ENCODE data around the gene CDKN1C.

Gene CDKN1C

DNA sequence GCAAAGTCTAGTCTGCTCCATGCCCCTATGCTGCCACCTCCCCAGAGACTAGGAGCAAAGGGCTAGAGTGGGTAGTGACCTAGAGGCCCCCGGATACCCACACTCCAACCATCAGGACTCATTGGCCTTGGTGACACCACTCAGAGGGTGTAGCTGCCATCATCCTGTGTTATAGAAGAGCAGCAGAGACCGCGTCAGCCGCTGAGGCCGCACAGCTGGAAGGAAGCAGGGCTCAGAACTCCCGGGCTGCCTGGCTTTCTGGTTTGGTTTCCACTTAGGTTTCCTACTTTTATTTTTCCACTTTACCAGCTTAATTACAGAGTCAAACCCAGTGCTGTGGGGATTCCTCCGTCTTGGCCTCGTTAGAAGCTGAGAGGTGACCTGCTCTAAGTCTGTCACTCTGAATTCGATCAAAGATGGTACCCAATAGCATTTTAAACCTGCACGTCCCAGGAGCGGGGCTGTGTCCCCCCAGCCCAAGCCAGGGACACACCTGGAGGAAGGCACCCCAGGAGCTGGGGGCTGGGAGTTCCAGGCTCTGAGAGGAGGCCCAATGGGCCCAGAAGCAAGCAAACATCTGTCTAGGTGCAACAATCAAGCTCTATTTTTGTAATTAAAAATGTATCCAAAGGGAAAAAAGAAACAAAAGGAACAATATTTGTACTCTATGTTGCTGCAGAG, 2.1 kb upstream of the CDKN1C start:
- no peak for DNase-seq

DNA sequence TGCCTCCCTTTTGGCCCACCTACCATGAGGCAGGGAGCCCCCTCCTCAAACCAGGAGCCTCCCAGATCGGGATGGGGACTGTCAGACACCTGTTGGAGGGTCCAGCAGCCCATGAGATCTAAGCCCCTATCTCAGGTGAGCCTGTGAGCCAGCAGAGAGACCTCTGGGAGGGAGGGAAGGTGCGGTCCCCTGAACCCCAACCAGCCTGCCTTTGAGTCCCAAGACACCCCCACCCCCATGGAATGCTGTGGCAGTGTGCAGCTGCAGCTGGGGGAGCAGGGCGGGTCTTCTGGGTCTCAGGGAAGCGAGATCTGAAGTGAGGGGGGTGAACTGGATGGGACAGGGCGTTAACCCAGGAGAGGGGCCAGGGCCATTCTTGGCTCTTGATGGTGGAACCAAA, 1.4 kb upstream of the CDKN1C start:
- DNase-seq, result no peak

DNA sequence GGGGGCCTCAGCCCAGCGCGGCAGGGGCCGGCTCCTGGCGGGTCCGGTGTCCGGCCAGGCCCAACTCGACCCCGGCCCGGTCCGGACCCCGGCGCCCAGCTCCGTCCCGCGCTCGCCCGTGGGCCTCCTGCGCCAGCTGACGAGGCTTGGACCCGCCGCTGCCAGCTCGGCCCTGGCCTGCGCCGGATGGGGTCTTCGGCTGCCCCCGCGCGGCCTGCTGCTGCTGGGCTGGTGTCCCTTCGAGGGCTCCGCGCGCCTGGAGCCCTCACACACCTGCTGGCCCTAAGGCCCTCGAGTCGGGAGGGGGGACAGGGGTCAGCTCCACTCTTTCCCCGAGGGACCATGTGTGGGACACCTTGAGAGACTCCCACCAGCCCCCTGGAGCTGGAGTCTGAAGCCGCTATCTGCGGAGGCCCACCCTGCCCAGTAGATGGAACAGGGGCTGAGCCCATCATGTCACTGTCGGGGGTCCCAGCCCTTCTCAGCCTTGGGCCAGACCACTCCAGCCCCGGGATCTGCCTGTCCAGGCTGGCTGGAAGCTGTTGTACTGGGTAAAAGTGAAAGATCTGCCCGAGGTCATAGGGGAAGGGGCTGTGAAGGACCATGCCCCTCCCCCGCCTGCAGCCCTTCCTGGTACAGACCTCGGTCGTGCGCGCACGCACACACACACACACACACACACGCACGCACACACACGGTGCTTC, 768 bp upstream of the CDKN1C start:
- no peak for DNase-seq

DNA sequence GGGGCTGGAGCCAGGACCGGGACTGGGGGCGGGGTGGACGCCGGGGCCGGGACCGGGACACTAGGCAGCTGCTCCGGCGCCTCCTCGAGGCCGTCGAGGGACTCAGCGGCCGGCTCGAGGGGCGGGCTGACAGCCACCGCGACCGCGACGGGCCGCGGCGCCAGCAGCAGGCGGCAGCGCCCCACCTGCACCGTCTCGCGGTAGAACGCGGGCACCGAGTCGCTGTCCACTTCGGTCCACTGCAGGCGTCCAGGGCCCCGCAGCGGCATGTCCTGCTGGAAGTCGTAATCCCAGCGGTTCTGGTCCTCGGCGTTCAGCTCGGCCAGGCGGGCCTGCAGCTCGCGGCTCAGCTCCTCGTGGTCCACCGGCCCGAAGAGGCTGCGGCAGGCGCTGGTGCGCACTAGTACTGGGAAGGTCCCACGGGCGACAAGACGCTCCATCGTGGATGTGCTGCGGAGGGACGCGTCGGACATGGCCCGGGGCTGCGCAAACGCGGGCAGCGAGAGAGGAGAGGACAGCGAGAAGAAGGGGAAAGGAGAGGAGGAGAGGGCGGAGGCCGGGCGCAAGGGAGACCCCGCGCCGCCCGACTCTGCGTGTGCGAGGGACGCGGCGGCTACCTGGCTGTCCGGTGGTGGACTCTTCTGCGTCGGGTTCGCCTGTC, 428 bp downstream of the CDKN1C start:
- no peak for DNase-seq

DNA sequence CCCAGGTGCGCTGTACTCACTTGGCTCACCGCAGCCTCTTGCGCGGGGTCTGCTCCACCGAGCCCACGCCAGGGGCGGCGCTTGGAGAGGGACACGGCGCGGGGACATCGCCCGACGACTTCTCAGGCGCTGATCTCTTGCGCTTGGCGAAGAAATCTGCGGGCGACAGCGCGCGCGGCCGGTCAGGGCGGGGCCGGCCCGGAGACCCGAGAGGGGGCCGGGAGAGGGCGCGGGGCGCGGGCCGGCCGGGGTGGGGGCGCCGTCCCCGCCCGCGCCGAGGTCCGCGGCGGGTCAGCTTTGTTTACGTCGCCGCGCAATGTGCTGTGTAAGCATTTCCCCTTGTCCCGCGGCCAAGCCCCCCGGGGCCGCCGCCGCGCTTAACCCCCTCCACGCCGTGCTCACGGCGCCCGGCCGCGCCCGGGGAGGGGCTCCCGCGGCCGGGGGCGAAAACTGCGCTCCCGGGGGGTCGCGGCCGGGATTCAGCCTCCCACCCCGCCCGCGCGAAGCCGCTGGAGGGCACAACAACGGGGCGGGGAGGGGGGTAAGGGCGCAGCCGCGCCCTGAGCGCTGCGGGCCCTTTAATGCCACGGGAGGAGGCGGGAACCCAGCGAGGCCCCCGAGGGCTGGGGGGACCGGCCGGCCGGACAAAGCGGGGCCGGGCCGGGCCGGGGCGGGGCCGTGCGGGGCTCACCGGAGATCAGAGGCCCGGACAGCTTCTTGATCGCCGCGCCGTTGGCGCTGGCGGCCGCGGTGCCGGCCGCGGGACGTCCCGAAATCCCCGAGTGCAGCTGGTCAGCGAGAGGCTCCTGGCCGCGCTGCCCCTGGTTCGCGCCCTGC, 1.4 kb downstream of the CDKN1C start:
- DNase-seq, result no peak

DNA sequence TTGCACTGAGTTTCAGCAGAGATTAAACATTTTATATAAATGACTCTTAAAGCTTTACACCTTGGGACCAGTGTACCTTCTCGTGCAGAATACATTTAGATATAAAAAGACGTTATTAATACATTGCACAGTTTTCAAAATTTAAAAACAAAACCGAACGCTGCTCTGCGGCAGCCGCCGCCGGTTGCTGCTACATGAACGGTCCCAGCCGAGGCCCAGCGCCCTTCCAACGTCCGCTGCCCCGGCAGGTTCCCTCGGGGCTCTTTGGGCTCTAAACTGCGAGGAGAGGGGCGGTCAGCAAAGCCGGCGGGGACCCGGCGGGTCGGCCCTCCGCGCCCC, 2.0 kb downstream of the CDKN1C start:
- no peak for DNase-seq

DNA sequence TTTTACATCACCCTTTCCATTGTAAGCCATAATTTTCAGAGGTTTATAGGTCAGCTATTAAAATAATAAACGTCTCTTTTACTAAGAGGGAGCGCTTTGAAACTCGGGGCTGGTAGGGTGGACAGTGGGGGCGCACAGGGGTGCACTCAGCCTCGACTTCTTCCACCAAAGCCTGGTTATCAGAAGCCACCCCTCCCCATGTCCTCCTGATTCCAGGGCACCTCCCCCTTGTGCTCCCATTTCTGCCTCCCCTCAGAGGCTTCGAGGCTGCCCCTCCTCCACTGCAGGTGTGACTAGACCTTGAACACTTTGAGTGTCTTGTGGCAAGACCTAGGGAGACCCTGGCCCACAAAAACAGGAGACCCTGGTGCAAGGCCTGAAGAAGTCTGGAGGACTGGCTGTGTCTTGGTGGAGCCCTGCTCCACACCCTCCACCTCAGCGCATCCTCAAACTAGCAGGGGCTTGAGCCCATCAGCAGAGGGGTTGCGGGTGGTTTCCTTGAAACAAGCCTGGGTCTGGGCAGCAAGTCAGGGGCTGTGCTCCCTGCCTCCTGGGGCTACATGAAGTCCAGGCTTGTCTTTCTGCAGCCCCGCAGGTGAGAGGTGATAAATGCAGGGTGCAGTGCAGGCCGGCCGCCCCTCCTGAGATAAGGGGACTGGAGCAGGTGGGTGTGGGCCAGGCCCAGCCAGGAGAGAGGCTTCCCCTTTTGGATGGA, 3.0 kb downstream of the CDKN1C start:
- DNase-seq, result no peak

DNA sequence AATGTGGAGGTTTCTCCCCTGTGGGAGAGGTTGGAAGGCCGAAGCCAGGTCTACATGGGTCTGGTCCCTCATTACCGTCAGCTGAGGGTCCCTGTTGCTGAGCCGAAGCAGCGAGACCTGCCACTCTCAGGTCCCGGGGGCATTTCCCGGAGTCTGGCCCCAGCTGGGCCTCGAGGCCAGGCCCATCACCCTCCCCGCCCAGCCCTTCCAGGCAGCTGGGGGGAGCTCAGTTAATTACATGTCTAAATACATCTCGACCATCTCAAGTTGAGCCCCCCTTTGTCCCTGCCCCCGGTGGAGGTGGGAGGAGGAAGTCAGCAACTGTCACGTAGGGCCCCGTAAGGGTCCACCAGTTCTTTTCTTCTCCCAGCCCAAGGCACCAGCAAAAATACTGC, 3.6 kb downstream of the CDKN1C start:
- DNase-seq, result no peak

DNA sequence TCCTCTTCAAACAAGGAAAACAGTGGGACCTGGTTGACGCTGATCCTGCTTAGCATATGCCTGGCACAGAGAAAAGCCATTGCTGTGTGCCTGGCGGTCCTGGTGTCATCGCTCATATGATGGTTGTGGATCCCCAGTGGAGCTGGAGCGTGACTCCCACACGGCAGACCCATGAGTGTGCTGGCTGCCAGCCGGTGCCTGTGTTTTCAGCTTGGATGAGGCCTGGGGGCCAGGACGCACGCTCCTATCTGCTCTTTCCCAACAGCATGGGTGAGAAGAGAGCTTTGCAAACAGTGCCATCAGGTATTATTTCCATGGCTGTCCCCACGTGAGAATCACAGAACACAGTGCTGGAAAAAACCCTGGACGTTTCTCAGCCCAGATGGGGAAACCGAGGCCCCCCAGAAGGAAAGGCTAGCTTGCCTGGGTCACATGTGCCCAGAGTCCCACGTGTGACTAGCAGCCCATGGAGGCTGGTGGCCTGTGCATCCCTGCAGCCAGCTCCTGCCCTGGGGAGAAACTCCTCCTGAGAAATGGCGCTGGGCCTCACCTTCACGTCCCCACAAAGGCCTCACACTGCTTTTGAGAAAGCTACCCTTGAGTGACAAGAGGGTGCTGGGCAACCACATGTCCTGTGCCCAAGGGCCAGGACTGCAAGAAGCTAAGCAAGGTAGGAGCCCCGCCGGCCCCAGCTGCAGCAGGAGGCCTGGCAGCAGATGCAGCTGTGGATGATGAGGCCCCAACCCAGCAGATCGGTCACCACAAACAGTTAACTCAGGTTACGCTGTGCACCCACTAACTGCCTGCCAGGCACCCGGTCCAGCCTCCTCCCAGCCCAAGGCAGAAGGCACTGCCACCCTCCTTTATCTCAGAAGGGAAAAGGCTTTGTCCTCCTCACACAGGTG, 4.2 kb downstream of the CDKN1C start:
- DNase-seq, result no peak

DNA sequence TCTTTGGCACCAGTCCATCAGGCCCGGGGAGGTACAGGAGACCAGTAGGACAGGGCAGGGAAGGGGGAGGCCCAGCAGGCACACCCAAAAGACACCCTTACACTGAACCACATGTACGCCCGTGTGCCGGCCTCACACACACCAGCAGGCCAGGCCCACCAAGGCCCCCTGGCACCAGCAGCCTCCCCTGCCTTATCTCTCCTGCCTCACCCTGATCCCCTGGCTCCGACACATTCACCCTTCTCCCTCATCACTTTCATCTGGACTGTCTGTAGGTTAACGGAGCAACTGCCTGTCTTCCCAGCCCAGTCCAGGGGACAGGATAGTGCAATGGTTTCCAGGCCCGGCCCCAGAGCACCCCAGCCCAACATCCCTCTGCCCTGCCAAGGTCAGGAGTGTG, 4.9 kb downstream of the CDKN1C start:
- no peak for DNase-seq

DNA sequence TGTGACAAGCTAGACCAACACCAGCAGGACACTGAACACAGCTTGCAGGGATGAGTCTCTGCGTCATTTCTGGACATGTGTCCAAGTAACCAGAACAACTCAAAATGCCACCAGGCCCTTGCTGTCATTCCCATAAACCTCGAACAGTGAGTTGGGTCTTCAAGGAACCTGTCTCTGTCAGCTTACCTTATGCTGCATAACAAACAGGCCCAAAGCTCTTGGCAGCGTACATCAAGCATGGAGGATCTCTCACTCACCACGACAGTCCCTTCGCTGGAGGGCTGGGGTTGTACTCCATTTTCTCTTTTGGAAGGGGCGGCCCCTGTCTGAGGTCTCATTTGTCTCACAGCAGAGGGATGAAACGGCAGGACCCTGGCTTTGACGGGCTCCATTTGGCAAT, 6.8 kb downstream of the CDKN1C start:
- no peak for DNase-seq

DNA sequence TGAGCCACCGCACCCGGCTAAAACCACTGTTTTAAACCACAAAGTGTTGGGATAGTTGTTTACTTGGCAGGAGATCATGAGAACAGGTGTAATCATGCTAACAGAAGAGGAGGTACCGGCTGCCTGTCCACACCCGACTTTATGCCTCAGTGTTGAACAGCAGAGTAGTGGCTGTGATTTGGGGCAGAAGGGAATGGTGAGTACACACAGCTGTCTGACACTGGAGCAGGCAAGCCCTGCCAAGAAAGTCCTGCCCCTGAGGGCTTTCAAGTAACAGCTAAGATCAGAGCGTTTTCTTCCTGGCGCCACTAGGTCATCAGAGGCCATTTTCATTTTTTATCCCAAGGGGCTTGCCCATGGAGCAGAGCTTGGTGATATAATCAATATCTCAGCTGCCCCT, 8.1 kb downstream of the CDKN1C start:
- no peak for DNase-seq

DNA sequence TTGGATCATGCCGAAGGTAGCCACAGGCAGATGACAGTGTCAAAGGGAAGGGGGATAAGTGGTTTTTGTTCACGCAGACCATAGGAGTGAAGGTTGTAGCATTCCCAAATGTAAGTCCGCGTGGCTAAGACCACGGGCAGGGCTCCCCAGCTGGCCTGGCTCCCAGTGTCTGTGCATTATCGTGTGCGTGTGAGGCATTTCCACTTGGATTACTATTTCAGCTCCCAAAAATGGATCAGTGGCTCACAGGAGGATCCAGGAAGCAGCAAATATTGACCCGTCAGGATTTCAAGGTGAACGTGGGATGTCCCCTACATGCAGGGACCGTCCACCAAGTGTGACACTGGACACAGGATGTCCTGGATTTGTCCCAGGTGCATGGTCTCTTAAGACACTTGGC, 10.6 kb downstream of the CDKN1C start:
- DNase-seq, result no peak

DNA sequence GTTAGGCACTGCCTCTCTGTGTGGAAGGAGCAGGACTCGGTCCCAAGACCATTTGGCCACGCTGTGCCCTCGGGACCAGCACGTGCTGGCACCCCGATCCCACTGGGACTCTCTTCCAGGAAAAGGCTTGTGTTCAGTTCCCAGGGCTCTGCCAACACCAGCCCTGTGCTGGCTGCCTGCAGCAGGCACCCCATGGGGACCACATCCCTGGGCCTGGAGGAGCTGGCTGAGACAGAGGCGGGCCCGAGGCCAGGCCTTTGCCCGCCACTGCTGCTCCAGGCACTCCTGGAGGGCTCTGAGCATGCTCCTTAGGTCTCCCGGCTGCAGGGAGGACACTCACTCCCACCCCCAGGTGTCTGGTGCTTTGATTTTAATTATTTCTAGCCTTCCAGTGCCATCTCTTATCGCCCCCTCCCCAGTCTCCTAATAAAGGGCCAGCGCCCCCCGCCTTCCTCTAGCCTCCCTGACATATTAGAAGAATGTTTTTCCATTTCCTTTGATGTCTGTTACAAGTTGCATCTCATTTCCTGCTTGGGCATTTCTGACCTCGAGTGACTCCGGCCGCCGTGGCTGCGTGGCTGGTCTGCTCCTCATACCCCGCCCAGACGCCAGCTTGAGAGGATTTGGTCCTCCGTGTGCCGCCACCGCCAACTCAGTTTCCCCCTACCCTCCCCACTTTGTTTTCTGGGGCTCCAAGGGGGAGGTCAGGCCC, 14.4 kb downstream of the CDKN1C start:
- DNase-seq, result no peak

DNA sequence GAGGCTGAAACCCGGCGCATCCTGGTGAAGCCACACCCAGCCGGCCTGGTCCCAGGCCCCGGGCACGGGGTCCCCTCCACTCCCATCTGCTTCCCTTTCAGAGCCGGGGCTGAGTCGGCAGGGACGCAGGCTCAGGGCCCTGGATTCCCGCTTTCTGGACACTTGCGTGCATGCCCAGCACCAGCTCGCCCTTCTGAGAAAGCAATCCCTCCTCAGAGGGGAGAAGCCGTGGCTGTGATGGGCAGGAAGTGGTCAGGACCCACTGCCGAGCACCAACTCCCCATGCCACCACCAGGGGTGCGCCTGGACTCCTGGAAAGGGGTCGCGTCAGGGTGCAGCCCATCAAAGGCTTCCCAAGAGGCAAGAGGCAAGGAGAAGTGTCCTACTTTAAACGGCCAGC, 15.1 kb downstream of the CDKN1C start:
- DNase-seq, result no peak

DNA sequence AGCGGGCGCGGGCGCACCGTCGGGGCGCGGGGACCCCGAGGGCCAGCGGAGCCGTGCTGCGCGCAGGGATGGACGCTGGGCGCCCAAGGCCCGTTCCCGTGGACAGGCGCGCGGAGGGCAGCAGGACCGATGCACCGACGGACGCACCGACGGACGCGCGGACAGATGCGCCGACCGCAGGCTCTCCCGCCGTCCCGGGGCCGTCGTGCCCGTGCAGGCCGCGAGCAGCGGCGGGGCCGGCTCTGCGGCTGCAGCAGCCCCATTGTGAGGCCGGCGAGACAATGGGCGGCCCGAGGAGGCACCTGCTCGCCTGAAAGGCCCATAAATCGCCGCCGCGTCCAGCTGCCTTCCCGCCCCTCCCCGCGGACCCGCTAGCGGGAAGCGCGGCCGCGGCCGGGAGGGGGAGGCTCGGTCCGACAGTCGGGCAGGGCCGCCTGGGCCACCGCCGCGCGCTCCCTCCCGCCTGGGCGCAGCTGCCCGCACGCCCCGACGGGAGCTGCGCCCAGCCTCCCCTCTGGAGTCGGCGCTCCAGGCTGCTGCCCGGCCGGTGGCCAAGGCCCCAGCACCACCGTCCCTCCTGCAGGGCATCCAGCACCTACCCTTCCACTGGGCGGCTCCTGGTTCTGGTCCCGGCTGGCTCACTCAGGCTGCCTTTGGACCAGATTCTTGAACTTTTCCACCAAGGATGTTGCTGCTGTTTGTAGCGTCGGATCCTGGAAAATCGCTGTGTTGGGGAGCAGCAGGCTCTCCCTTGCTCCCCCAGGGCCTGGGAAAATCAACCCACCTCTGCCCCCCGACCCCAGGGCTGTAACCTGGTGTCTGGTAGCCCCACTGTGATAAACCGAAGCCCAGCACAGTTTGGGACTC, 15.8 kb downstream of the CDKN1C start:
- no peak for DNase-seq

DNA sequence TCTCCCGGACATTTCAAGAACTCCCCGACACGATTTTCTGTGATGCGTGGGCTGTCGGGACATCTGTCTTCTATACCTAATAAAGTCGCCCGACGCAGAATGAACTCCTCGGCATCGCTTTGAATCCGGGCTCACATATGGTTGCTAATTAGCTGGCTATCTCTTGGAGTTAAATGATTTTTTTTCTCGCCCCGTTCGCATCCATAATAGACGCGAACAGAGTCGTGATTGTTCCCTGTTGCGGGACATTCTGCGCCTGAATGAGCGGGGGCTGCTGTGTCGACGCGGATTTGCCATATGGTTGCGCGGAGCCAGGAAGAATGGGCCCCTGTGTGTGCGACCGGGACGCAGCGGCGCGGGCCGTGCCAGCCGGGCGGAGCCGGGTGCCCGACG, 16.4 kb downstream of the CDKN1C start:
- no peak for DNase-seq

DNA sequence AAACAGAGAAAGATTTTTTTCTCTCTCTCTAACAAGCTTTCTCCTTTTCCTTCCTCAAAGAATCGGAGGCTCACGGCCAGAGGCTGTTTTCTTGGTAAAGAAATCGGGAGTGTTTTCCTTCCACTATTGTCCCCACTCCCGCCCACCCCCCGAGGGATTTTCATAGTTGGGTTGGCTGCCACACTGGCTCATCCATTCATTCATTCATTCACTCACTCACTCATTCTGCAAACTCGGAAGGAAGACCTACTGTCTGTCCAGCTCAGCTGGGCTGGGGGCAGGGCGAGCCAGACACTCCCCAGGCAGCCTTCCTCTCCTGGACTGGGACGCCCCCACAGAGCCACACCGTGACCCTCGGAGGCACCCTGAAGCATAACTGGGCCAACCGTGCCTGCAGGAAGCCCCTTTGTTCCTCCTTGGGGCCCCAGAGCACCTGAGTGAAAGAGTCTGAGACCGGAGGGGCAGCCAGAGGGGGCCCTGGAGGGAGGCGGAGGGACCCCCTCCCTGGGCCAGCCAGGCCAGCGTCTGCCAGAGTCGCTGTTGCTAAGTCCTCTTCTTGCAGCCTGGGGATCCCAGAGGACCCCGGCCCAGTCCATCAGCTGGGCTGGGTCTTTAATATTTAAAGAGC, 17.0 kb downstream of the CDKN1C start:
- no peak for DNase-seq

DNA sequence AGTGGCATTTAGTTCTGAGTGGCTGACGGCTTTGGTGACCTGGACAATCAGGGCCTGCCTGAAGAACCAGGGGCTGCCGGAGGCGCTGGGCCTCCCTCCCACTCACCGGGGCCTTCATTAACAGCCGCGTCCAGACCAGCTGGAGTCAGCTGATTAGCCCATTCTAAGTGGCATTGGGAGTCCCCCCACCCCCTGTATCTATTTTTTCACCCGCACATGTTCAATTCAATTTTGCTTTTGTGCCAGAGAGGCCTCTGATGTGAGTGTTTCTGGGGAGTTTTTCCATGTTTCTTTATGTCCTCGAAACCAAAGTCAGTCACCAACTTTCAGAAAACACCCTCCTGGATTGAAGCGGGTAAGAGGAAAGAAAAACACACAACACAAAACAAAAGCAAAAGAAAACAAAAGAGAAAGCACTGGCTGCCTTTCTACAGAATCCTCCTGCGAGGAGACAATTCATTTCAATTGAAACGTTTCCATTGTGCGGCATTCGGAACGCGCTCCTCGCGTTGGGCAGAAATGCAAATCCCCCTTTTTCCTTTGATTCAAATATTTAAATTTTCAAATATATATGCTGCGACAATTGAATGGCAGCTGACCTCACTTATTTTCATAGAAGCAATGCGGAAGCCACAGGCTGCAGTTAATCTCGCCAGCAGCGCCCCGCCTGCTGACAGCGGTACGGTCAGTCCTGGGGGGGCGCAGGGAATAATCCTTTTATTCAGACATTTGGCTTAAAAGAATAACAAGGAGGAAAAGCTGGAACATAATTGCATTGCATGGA, 17.7 kb downstream of the CDKN1C start:
- DNase-seq, result no peak
